Activated CD4-positive, alpha-beta T cell treated with anti-CD3 and anti-CD28 coated beads for 1 hour (primary cell): ENCODE results near the gene PIKFYVE.
"Not testable (repeated sequence)": the region's sequence is repeated elsewhere in the genome, so short reads cannot be mapped to it uniquely, and the experiment has no call there.

Experiments used
- DNase-seq: peaks from one replicate; pipeline ENCODE4 v3.0.0-alpha.2; 2020

PIKFYVE gene

DNA sequence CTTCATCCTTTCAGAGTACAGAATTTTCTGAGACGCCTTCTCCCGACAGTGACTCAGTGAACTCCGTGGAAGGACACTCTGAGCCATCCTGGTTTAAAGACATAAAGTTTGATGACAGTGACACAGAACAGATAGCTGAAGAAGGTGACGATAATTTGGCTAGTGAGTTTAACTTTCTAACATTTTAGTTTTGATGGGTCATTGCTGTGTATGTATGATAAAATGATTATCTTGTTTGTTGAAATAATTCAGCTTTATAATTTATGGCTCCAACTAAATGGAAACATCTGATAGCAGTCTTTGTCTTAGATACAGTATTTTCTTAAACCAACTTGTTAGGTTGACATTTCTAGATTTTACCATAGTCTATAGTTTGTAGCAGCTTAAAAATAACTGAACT, 38.1 kb downstream of the PIKFYVE start:
- no peak for DNase-seq

GRCh38 chr2:208304695-208305094, 38.6 kb downstream of the PIKFYVE start:
- no peak for DNase-seq

GRCh38 chr2:208306291-208306690, 40.2 kb downstream of the PIKFYVE start:
- no peak for DNase-seq

GRCh38 chr2:208311321-208311720, 45.3 kb downstream of the PIKFYVE start:
- DNase-seq, result no peak

- no peak for DNase-seq
Measured at GRCh38 chr2:208311954-208312353, 45.9 kb downstream of the PIKFYVE start.

- DNase-seq, result no peak
Measured at GRCh38 chr2:208315081-208315788, 49.2 kb downstream of the PIKFYVE start.

GRCh38 chr2:208318127-208318526, 52.1 kb downstream of the PIKFYVE start:
- no peak for DNase-seq

- no peak for DNase-seq
Measured at GRCh38 chr2:208319391-208319790, 53.3 kb downstream of the PIKFYVE start.

DNA sequence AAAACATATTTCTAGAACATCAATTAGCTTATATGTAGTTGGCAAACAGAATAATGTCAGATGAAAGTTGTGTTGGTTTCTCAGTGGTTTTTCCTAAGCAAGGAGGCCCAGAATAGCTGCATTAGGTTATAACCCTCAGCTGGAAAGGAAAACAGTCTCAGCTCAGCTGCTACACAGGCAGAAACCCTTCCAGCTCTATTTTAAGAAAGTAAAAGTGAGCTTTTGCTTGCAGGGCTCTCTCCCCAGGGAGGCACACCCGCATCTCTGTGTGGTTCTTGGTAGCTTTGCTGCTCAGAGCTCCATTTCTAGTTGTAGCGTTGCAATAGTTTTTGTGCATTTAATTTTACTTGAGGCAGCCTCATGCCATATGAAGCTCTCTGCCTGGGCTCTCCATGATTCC, 54.6 kb downstream of the PIKFYVE start:
- no peak for DNase-seq

- DNase-seq, result no peak
Measured at GRCh38 chr2:208326016-208326415, 60.0 kb downstream of the PIKFYVE start.

DNA sequence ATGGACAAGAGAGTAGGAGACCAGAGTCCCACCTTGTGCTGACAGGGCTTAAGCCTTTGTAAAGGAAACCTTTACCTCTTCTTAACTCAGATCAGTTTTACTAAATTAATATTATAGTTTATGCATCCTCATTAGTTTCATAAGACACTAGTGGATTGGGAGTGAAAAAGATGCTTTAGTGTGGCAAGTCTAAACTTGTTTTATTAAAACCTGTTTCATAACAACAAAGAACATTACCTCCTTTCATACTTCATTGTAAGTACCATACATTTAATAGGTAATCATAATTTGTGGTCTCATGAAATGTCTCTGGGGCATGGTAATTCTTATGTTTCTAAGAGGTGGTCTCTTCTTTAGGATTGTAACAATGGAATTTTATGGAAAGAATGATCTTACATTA, 63.4 kb downstream of the PIKFYVE start:
- DNase-seq, result no peak

DNA sequence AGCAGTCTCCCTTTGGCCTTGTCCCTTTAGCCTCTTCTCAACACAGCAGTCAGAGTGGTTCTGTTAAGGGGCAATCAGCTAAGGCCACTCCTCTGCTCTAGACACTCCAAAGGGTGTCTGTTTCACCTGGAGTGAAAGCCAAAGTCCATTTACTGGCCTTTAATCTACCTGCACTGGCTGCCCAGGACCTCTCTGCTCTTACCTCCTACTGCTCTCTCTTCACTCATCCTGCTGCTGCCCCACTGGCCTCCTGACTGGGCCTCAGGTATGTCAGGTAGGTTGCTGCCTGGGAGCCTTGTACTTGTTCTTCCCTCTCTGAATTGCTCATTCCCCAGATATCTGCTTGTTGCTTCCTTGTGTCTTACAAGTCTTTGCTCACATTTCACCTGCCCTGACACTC, 68.2 kb downstream of the PIKFYVE start:
- no peak for DNase-seq

DNA sequence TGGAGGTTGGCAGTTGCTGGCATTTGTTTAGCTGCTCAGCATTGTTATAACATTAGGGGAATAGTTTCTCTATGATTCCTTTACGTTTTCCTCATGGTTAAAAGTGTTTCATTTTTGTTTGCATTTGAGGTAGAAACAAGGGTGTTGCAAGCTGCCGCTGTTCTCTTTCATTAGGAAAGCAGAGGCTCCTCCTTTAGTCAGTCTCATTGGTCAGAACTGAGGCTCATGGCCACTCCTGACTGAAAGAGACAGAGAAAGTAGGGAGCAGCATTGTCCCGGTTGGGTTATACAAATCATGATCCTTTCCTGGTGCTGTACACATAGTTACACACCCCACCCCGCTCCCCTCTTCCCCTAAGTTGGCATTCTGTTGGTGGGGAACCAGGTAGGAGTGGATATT, 80.7 kb downstream of the PIKFYVE start:
- DNase-seq, result no peak

- no peak for DNase-seq
Measured at GRCh38 chr2:208350610-208351009, 84.6 kb downstream of the PIKFYVE start.

DNA sequence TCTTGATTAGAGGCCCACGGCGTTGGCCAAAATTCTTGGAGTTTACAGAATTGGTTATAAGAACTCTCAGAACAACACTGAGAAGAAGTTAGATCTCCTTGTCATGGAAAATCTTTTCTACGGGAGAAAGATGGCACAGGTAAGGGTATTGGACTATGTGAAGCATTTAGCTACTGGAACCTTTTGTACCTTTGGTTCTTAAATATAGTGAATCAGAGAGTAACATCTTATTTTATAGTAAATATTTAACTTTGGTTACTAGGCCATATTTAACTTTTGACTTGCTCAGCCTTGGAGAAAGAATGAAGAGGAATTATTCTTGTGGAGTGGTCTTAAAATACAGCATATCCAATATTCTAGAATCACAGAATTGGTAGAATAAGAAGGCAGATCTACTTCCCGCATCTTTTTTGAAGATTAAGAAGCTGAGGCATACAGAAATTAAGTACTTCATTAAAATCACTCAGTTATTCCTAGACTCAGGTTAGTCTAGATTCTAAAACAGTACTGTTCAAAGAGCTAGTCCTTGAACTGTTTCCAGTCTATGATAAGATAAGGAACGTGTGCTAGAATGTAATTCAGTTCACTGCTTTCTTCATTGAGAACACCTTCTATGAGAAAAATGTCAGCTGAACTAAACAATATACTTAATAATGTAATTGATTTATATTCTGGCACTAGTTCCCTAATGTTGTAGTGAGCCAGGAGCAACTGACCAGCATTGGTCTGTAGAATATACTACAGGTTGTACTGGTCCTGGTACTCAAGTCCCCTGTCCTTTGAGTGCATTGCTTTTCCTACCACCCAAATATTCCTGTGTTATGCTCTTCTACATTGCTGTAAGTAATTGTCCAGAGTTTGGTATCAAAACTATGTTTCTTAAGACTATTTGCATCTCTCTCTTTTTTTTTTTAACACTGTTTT, 86.9 kb downstream of the PIKFYVE start:
- no peak for DNase-seq

DNA sequence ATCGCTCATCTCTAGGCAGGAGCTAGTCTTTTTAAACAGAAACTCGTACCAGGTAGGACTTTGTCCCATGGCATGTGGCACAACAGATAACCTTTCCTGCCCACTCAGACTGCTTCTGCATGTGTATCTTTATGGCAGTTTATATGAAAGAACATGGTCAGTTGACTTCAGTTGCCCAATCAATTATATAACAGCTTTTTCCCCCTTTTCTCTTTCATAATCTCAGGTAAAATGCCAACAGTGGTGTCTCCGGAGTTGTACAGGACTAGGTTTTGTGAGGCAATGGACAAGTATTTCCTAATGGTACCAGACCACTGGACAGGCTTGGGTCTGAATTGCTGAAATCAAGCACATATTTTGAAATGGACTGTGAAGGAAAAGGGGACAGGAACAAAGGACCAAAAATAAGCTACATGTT, 88.9 kb downstream of the PIKFYVE start:
- DNase-seq, result no peak

- not testable (repeated sequence) for DNase-seq
Measured at GRCh38 chr2:208356420-208356819, 90.4 kb downstream of the PIKFYVE start.

DNA sequence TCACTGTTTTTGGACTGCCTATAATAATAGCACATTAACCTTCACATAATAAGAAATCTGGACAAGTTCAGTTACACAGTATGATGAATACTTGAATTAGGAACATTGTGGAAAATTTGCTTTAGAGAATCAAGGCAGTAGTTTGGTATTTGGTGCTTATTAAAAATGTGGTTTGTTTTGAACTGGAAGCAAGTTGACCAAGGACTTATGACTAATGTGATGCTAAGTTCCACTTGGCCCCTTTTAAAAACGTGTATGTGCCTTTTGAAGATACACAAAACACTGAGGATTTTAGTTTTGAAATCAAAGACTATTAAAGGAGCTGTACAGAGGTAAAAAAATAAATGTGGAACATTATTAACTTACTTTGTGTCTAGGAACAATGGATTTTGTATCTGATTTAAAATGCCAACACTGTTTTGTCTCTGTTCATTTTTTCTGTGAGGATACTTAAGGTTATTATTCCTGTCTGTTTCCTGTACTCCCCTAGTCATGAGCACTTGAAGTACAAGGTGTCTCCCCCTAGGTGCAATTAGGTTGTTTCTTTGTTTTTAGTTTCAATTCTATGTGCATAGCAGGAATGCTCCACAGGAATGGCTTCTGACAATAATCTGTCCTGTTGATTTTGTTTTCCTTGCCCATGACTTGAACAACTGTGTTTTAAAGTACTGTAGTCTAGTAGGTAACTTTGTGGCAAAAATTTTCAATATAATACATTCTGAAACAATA, 91.0 kb downstream of the PIKFYVE start:
- no peak for DNase-seq

- DNase-seq, result no peak
Measured at GRCh38 chr2:208358758-208359631, 92.9 kb downstream of the PIKFYVE start.

DNA sequence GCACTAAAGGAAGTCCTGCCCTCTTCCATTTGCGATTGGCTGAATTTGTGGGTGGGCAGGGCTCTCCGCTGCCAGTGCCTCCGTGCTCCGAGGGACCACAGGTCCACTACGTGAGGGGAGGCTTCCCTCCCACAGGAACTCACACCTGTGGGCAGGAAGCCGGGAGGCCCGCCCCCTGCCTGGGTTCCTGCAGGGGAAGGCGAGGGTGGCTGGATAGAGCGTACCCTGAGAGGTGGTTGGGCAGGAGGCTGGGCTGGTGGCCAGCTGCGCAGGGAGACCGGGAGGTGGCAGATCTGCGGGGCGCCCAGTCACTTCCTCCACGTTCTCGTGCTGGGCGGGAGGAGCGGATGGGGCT, 93.6 kb downstream of the PIKFYVE start:
- DNase-seq, result no peak

DNA sequence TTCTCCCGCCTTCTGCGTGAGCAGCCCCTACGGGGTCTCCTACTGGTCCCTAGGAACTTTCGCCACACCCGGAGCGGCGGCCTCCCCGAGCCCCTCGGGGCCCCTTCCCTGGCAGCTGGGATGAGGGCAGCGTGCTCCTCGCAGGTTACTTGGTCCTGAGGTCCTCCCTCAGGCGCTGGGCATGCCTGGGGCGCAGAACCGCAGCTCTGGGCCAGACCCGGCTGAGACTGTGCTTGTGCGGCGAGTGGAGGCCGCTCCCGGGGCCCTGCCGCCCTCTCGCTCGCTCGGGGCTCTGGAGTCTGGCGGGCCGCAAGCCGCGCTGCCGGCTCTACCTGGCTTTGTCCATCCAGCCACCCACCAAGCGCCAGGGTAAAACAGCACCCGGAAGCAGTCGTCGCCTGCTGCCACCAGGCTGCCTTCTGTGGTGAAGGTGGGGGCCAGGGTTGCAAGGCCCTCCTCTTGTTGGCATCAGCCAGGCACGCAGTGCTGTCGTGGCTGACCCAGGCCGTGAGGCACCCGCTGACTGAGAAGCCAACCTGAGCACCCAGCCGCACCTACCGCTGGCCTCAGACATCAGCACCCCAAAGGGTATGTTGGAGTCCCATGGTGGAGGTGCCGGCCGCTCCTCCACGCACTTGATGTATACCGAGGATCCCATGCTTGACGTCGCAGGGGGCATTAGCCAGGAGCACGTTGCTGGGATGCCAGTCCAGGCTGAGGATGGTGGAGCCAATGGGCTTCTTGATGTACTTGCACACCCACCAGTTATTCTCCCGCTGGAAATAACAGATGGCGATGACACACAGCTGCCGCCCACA, 94.4 kb downstream of the PIKFYVE start:
- DNase-seq, result no peak

DNA sequence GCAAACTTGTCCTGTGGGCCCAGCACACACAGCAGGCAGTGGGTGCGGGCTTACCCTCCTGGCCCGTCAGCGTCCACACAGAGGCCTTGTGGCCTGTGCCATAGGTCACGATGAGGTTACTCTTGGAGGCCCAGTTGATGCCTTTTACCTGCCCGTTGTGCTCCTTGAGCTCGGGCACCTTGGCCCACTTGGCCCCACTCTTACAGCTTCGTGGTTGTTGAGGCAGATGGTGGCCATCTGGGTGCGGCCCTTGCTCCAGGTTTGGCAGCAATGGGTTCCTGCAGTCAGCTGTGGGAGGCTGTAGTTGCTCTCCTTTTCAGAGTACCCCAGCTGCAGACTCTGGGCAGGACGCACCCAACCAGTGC, 95.0 kb downstream of the PIKFYVE start:
- no peak for DNase-seq
